Small intestine (tissue), 7 donors: ENCODE results near the gene F2RL2. TPM values are rescaled to one million over a fixed set of nuclear protein-coding genes. Genes with fewer than 3 reads are reported as not detected.

Experiments used
- DNase-seq, 2 donors: peaks; one replicate each; pipeline versions ENCODE4 v3.0.0 to v3.0.0-alpha.2; 2013
- FAIRE-seq: peaks from 2 replicates; lab custom pipeline; 2012; peaks lifted over from hg19 to GRCh38; lab: Jason Lieb, UNC
- H3K27ac ChIP-seq, 3 donors: one replicate each; pipeline ENCODE4 v1.5.1; 2013; ENCODE audit warnings: low read length in 2 of 3, mild to moderate bottlenecking in 2 of 3, control low read depth in 1 of 3, inconsistent platforms in 1 of 3, low read depth in 1 of 3, moderate library complexity in 1 of 3
- H3K27me3 ChIP-seq, 3 donors: one replicate each; pipeline ENCODE4 v1.6.1; 2013; ENCODE audit warnings: low read length in 3 of 3, inconsistent platforms in 1 of 3; ENCODE audit not compliant: control insufficient read depth in 3 of 3, insufficient read depth in 3 of 3
- H3K36me3 ChIP-seq, 3 donors: one replicate each; pipeline ENCODE4 v1.6.1; 2013; ENCODE audit warnings: low read length in 3 of 3, inconsistent platforms in 1 of 3, low read depth in 1 of 3, mild to moderate bottlenecking in 1 of 3, moderate library complexity in 1 of 3; ENCODE audit not compliant: control insufficient read depth in 3 of 3, insufficient read depth in 2 of 3
- H3K4me1 ChIP-seq, 3 donors: one replicate each; pipeline ENCODE4 v1.6.1; 2013; ENCODE audit warnings: low read length in 2 of 3, inconsistent platforms in 1 of 3, low read depth in 1 of 3, mild to moderate bottlenecking in 1 of 3, moderate library complexity in 1 of 3; ENCODE audit not compliant: control insufficient read depth in 3 of 3, insufficient read depth in 2 of 3
- H3K4me3 ChIP-seq, 3 donors: one replicate each; pipeline ENCODE4 v1.5.1; 2013; ENCODE audit warnings: low read length in 3 of 3, control low read depth in 1 of 3, inconsistent platforms in 1 of 3, low read depth in 1 of 3, mild to moderate bottlenecking in 1 of 3, moderate library complexity in 1 of 3
- H3K9me3 ChIP-seq, 2 donors: one replicate each; pipeline ENCODE4 v1.6.1; 2013; ENCODE audit warnings: low read depth in 1 of 2, low read length in 1 of 2; ENCODE audit not compliant: control insufficient read depth in 2 of 2, insufficient read depth in 1 of 2
- WGBS, 3 donors: extraction: QIAGEN DNeasy Blood & Tissue Kit; methylation state at CpG; one replicate each; pipeline ENCODE4 v1.1.7; 2013; 5-methylcytosine and 5-hydroxymethylcytosine counted together
- polyA plus RNA-seq, 4 donors: library from polyadenylated mRNA; stranded (reverse) in 3 of 4; unstranded in 1 of 4; fragments of 200-250 nt in 3 of 4; fragments of 120-200 nt in 1 of 4; gene quantifications; one replicate each; pipeline versions ENCODE4 v1.2.1 to v1.2.3, GENCODE V29; 2013
- donor health status: healthy with polysubstance abuse.
- donor health status: control.
- donor health status: control.
- donor health status: Bipolar disorder and iron deficiency.
- donor health status: healthy.

Gene F2RL2
- polyA plus RNA-seq, 4 donors, result 0.73 to 4.5 TPM; not detected in 2

GRCh38 chr5:76579166-76579937, 43.9 kb downstream of the F2RL2 start:
- WGBS, 3 donors, result 91 to 95% (median 93%) methylated on average over 7 of the region's 7 CpGs
- peaks cover 2 to 21% (median 8%) of the 10 kb centered on the region in 3 donors for H3K4me1 ChIP-seq
- no peaks in the 10 kb centered on the region for H3K9me3 ChIP-seq
- H3K27me3 ChIP-seq, result no peaks in the 10 kb centered on the region
- H3K27ac ChIP-seq, result no peak overlapping the region
- DNase-seq, result no peak
- peaks cover 0 to 3% (median 2%) of the 10 kb centered on the region in 3 donors for H3K36me3 ChIP-seq
- H3K4me3 ChIP-seq, result no peak overlapping the region
- FAIRE-seq, result no peak

- H3K27me3 ChIP-seq, result no peaks in the 10 kb centered on the region
- no peak for FAIRE-seq
- H3K9me3 ChIP-seq, result no peaks in the 10 kb centered on the region
- 86 to 91% (median 90%) methylated on average over 4 of the region's 4 CpGs for WGBS, 3 donors
- H3K36me3 ChIP-seq, result peaks cover 0 to 4% (median 2%) of the 10 kb centered on the region in 3 donors
- H3K27ac ChIP-seq, result no peak overlapping the region
- peaks cover 2 to 15% (median 5%) of the 10 kb centered on the region in 3 donors for H3K4me1 ChIP-seq
- no peak overlapping the region for H3K4me3 ChIP-seq
- DNase-seq, result no peak
These were observed 46.2 kb downstream of the F2RL2 start for GRCh38 chr5:76576996-76577395.

- no peak for FAIRE-seq
- H3K27me3 ChIP-seq, result no peaks in the 10 kb centered on the region
- H3K4me1 ChIP-seq, result peaks cover 2 to 10% (median 5%) of the 10 kb centered on the region in 3 donors
- no peak overlapping the region for H3K4me3 ChIP-seq
- no peak for DNase-seq
- H3K36me3 ChIP-seq, result peaks cover 0 to 4% (median 2%) of the 10 kb centered on the region in 3 donors
- no peak overlapping the region for H3K27ac ChIP-seq
- H3K9me3 ChIP-seq, result no peaks in the 10 kb centered on the region
These were observed 46.8 kb downstream of the F2RL2 start for GRCh38 chr5:76576450-76576849.

GRCh38 chr5:76571559-76571958, 51.6 kb downstream of the F2RL2 start:
- DNase-seq, result no peak
- Histone ChIP-seq H3K4me1 (peaks cover 0 to 3% (median under 1%) of the 10 kb centered on the region in 3 donors), H3K9me3 (no peaks in the 10 kb centered on the region), H3K27me3 (no peaks in the 10 kb centered on the region), H3K4me3 (no peak overlapping the region), H3K36me3 (peaks cover 0 to 4% (median 4%) of the 10 kb centered on the region in 3 donors), H3K27ac (no peak overlapping the region)
- FAIRE-seq, result no peak

GRCh38 chr5:76570153-76570552, 53.0 kb downstream of the F2RL2 start:
- H3K36me3 ChIP-seq, result peaks cover 0 to 6% (median 4%) of the 10 kb centered on the region in 3 donors
- WGBS, 3 donors, result 80 to 81% (median 80%) methylated on average over 4 of the region's 4 CpGs
- DNase-seq, result no peak
- no peak for FAIRE-seq
- no peaks in the 10 kb centered on the region for H3K9me3 ChIP-seq
- H3K4me1 ChIP-seq, result peaks cover 0 to 3% (median 2%) of the 10 kb centered on the region in 3 donors
- H3K27me3 ChIP-seq, result no peaks in the 10 kb centered on the region
- no peak overlapping the region for H3K27ac ChIP-seq
- no peak overlapping the region for H3K4me3 ChIP-seq

Other genes starting within 250 kb of the F2RL2 start
- gene IQGAP2, start 220.1 kb downstream of the F2RL2 start, polyA plus RNA-seq, result 100 to 1,000 TPM in 2 of 4 donors, 10 to 100 TPM in 2; 13.6 to 138 (median 85.6) TPM
- gene F2R, start 92.7 kb upstream of the F2RL2 start, polyA plus RNA-seq, result 10 to 100 TPM in 1 of 4 donors, 1 to 10 TPM in 2, under 1 TPM in 1; 0.45 to 37.1 (median 6.1) TPM
- gene F2RL1, start 195.6 kb upstream of the F2RL2 start, polyA plus RNA-seq, result 100 to 1,000 TPM in 1 of 4 donors, 10 to 100 TPM in 3; 33.0 to 135 (median 36.8) TPM
- under 1 TPM in 3 of 4 donors, not detected in 1; 0.03 to 0.68 (median 0.54) TPM for gene S100Z, start 226.6 kb upstream of the F2RL2 start, polyA plus RNA-seq